ACHN (cell line): ENCODE measurements around the gene GEMIN8.

Source experiments
- DNase-seq: peaks from one replicate; pipeline ENCODE4 v3.0.0-alpha.2; 2015
- in situ Hi-C: cut with HindIII; loops from 2 replicates; pipeline ENCODE4 v1.10.0; 2017; ENCODE audit warnings: low sequenced_read_pairs, low pct_ligation_motif_present, low pct_unique_long_range_greater_than_20kb

The GEMIN8 gene

GRCh38 chrX:13966071-13966792 lies 63.5 kb downstream of the GEMIN8 start:
- no peak for DNase-seq
- in situ Hi-C loops = no loop called here

DNA sequence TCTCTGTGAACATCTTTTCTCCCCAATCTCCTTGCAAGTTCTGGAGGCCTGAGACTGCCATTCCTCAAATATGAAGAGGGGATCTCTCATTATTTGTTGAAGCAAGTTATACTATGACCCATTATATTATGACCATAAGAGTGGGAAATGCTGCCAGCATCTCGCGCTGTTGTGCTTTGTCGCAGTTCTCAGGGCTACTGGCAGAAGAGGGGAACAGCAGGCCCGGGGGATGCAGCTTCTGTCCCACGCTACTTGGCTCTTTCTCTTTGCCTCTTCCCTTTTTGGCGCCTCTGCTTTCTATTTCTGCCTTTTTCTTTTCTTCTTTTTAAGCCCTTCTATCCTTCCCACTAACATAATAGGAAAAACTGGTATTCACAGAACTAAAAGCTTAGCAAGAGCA lies 64.2 kb downstream of the GEMIN8 start:
- in situ Hi-C loops = no loop called here
- no peak for DNase-seq

DNA sequence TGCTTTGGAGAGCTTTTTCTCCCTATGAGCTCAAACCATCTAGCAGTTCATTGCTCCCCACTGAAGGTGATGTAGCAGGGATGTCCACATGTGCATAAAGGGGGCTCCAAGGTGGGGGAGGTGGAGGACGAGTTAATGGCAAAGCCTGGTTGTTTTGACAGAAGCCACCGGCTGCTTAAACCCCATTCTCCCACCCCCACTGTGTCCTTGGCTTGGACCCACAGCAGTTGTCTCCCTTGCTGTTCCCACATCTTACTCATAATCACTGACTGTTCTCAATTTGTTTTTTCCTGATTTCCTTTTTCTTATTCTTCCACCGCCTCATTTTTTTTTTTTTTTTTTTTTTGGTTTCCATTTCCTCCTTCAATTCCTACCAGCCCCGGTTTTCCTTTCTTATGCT lies 72.7 kb downstream of the GEMIN8 start:
- no peak for DNase-seq
- in situ Hi-C loops = no loop called here
